RWPE1 (cell line): ENCODE measurements around the gene VRK2.
A peak's percentile ranks its signal among the peaks of the same experiment; 100 is the strongest.
"Not testable (repeated sequence)": the region's sequence is repeated elsewhere in the genome, so short reads cannot be mapped to it uniquely, and the experiment has no call there.

Experiments used
- CTCF ChIA-PET: fragments of 350-600 bp; sonication (Branson Sonifier 250); formaldehyde crosslinking; extraction: SDS; loops from one replicate; lab custom pipeline; 2021; lab: Yijun Ruan, JAX
- POLR2A ChIA-PET: fragments of 400-600 bp; formaldehyde crosslinking; extraction: SDS; loops from one replicate; lab custom pipeline; 2020; ENCODE audit warnings: antibody characterized with exemption; ENCODE audit not compliant: low non-redundant PET; lab: Yijun Ruan, JAX
- DNase-seq: peaks from one replicate; pipeline ENCODE4 v3.0.0; 2012; ENCODE audit warnings: low spot score
- H3K27ac ChIP-seq: fragments of 450-650 bp; 2 replicates; pipeline ENCODE4 v1.5.1; 2017
- CTCF ChIP-seq: fragments of 450-650 bp; conservative IDR thresholded peaks from 2 replicates; pipeline ENCODE4 v1.5.1; 2017; ENCODE audit warnings: low read depth, mild to moderate bottlenecking

Gene VRK2

GRCh38 chr2:58101500-58101899 is 54.9 kb downstream of the VRK2 start:
- CTCF ChIA-PET, result interaction anchor here (0.6 kb wide), 1 partner anchor 313 kb away, joined by 3 read pairs; no protein-coding TSS in a partner anchor
- POLR2A ChIA-PET, result no interaction called here
- no peak overlapping the region for H3K27ac ChIP-seq
- no peak for DNase-seq
- no peak for TF ChIP-seq CTCF

GRCh38 chr2:58106896-58107295 is 60.3 kb downstream of the VRK2 start:
- ChIA-PET POLR2A (no interaction called here), CTCF (no interaction called here)
- no peak for DNase-seq
- H3K27ac ChIP-seq, result no peak overlapping the region
- no peak for TF ChIP-seq CTCF

- ChIA-PET CTCF (interaction anchor here (0.5 kb wide), 1 partner anchor 81 kb away, joined by 5 read pairs; no protein-coding TSS in a partner anchor), POLR2A (no interaction called here)
- DNase-seq, result peak; percentile 68
- H3K27ac ChIP-seq, result no peak overlapping the region
- no peak for TF ChIP-seq CTCF
Observed at GRCh38 chr2:58107803-58108710, 61.5 kb downstream of the VRK2 start.

DNA sequence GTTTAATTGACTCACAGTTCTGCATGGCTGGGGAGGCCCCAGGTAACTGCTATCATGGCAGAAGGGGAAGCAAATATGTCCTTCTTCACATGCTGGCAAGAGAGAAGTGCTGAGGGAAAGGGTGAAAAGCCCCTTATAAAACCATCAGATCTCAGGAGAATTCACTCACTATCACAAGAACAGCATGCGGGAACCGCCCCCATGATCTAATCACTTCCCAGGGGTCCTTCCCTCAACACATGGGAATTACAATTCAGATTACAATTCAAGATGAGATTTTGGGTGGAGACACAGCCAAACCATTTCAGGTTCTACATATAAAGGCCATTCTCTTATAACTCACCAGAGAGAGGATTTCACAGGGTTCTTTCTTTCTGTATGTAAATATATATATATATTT is 62.9 kb downstream of the VRK2 start:
- ChIA-PET POLR2A (no interaction called here), CTCF (no interaction called here)
- TF ChIP-seq CTCF, result no peak
- H3K27ac ChIP-seq, result no peak overlapping the region
- DNase-seq, result no peak

GRCh38 chr2:58110765-58111164 is 64.2 kb downstream of the VRK2 start:
- DNase-seq, result no peak
- ChIA-PET CTCF (no interaction called here), POLR2A (no interaction called here)
- no peak for TF ChIP-seq CTCF
- H3K27ac ChIP-seq, result no peak overlapping the region

- POLR2A ChIA-PET, DNase-seq, CTCF ChIA-PET: not testable (repeated sequence)
- H3K27ac ChIP-seq, result peak overlapping the region; percentile 87
Observed at GRCh38 chr2:58113563-58113962, 67.0 kb downstream of the VRK2 start.
